Activated naive CD4-positive, alpha-beta T cell treated with Interleukin-2 at 50 U/mL for 16 hours (primary cell): ENCODE data around the gene GPR65.
"Not testable (repeated sequence)": the region's sequence is repeated elsewhere in the genome, so short reads cannot be mapped to it uniquely, and the experiment has no call there.

Experiments
- DNase-seq: peaks from one replicate; pipeline ENCODE4 v3.0.0-alpha.2; 2020

The GPR65 gene

DNA sequence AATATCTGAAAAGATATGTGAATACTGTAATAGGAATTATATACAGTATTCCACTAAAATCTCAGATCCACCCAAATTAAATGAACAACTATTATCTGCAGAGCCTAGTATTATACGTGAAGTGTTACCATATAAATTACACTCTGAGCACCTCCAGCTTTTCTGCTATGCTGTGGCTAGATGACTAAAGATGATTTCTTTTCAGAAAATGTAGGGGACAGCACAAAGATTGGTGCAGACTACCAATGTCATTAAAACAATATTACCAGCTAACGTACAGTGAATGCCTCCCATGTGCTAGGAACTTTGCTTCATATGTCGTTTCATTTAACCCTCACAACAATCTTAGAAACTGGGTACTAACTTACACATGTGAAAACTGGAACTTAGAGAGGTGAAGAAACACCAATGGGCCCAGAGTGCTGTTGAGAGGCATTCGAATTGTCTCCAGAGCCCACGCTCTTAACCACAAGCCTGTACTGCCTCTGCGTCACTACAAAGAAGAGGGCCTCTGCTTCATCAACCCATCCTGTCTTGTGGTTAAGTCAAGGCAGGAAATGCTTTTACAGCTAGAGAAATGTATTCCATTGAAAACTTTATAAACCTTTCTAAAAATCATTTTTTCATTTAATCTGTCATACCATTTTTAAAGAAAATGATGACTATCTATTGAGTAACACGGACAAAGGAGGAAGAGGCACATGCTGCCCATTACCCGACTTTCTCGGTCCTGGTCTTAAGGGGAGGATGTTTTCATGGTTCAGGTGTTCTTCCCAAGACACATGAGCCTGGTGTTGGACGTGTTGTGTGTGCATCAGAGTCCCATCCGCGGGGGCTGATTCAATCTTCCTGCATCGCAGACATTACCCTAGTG, 1.3 kb downstream of the GPR65 start:
- peak; percentile 70 for DNase-seq

GRCh38 chr14:88007608-88008007, 2.7 kb downstream of the GPR65 start:
- no peak for DNase-seq

GRCh38 chr14:88008039-88008742, 3.3 kb downstream of the GPR65 start:
- DNase-seq = no peak

- DNase-seq = no peak
Measured at GRCh38 chr14:88009486-88009885, 4.6 kb downstream of the GPR65 start.

DNA sequence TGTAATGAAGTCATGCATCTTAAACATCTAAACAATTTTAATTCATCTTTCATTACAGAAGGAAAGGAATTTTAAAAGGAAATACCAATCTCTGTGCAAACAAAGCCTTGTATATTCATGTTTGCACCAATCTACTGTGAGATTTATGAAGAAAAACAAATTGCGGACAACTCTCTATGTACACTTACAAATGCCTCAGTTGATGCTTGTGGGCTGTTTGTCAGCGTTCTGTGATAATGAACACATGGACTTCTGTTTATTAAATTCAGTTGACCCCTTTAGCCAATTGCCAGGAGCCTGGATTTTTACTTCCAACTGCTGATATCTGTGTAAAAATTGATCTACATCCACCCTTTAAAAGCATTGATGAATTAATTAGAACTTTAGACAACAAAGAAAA, 5.4 kb downstream of the GPR65 start:
- DNase-seq = no peak

- DNase-seq = no peak
Measured at GRCh38 chr14:88012495-88012894, 7.6 kb downstream of the GPR65 start.

- peak; percentile 49 for DNase-seq
Measured at GRCh38 chr14:88013750-88014349, 8.9 kb downstream of the GPR65 start.

DNA sequence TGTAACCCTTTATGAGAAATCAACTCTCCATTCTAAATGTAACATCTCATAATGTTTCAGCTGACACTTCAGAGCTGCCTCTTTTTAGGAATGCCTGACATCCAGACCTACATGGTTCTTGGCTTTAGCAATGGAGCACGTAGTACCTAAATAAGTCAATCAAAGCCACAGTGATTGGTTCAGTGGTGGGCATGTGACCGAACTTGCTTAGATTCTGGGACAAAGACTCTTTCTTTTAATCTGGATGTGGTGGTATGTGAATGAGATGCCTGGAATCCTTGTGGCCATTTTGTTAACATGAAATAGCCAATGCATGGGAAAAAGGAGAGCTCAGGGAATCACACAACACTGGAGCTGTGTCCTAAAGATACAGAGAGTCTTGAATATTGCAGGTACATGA, 11.8 kb downstream of the GPR65 start:
- no peak for DNase-seq

DNA sequence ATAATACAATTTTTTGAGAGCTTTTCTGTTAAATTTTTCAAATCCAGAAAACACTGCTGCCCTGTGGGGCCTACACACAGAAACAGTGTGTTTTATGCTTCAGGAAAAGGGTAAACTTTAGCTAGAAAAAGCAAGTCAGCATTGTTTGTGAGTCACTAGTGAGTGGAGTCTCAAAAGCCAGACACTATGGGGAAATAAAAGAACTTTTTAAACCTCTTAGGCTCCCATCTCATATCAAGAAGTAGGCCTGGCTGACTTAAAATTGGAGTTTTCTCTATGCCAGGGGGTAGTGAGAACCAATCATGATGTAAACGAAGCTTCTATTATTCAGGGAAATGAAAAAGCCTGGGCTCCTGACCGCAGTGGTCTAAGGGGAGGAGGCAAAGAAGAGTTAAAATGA, 12.6 kb downstream of the GPR65 start:
- DNase-seq = no peak

DNA sequence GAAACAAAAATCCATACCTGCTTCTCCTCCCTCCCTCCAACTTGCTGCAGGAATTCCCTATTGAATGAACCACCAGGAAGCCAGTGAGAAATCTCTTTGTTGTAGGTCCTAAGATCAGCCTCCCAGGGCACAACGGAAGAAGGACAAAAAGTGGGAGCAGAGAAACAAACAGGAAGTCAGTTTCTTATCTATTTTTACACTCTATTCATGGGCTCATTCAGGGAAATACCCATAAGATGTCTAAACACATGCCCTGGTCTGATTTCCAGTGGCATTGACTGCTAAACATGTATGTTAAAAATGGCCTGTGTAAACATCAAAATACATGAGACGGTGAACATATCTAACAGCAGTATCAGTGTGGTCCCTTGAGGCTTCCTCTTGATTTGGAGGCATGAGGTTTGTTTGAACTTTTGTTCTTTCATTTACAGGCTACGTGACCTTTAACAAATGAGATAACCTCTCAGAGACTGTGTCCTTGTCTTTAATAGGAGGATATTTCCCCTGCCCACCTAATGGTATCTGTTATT, 18.8 kb downstream of the GPR65 start:
- DNase-seq = no peak

- not testable (repeated sequence) for DNase-seq
Measured at GRCh38 chr14:88024252-88025086, 19.5 kb downstream of the GPR65 start.

GRCh38 chr14:88025313-88025712, 20.4 kb downstream of the GPR65 start:
- no peak for DNase-seq

DNA sequence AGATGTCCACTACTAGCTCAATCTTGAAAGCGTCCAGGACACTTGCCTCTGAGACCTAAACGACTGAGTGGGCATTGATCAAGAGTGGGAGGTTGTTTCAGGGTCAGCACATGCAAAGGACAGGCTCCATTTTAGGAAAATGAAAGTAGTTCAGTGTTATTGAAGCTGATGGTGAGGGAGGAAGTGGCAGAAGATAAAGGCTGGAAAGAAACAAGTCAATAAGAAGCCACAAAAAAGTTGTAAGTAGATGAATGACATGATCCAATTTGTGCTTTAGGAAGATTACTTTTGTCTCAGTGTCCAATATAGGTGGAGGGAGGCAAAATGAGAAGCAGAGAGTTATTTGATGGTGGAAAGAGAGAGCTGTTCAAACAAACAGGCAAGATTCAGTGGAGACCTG, 22.0 kb downstream of the GPR65 start:
- DNase-seq = no peak

- DNase-seq = no peak
Measured at GRCh38 chr14:88029500-88029899, 24.6 kb downstream of the GPR65 start.

DNA sequence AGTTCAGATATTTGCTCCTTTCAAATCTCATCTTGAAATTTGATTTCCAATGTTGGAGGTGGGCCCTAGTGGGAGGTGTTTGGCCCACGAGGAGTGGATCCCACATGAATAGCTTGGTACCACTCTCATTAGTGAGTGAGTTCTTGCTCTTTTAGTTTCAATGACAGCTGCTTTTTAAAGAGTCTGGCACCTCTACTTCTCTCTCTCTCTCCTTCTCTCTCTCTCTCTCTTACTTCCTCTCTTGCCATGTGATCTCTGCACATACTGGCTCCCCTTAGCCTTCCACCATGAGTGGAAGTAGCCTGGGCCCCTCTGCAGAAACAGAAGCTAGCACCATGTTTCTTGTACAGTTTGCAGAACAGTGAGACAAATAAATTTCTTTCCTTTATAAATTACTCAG, 25.1 kb downstream of the GPR65 start:
- no peak for DNase-seq

DNA sequence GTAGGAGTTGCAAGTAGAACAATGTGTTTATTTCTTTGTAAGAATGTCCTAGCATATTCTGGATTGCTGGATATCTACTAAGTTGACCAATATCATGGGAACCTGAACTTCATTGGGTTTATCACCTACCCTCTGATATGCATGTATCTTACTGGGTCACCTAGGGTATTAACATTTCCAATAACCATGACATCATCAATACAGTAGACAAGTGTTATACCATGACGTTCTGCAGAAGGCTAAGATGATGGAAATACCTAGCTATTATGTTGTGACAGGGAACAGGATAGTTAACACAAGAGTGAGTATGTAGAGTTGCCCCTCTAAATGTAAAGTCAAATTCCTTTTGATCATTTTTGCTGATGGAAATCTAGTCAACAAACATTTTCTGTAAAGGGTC, 26.0 kb downstream of the GPR65 start:
- no peak for DNase-seq

DNA sequence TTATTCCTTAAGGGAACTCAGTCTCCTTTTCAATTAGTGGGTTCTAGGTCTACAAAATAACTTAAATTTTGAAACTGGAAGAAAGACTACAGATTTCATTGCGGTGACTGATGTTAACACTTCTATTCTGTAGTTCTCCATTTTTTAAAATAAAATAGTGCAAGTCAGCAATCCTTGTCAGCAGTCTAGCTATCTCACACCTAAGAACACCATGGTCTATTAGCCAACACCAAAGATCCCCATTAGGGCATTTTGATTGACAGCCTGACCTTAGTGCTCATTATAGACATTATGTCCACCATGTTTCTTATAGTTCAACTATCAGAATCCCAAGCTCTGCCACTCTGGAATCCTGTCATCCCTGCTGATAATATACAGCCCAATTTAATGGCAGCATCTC, 27.4 kb downstream of the GPR65 start:
- no peak for DNase-seq

- DNase-seq = no peak
Measured at GRCh38 chr14:88034076-88034475, 29.1 kb downstream of the GPR65 start.

DNA sequence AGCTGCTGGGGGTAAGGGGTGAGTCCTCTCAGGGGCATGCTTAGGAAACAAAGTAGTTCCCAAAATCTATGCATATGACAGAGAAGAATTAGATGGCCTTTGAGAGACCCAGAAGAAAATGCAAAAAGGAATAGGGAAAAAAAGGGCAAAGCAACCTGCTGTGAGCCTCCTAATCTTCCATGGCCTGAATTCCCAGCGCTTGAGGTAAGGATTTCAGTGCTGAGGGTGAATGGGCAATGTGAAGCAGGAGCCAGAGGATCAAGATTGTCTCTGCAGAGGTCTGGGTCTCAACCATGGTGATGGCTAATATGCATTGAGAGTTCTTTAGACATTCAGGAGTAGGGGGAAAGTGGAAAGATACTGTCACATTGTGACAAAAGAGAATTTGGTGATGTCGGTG, 31.5 kb downstream of the GPR65 start:
- DNase-seq = no peak

DNA sequence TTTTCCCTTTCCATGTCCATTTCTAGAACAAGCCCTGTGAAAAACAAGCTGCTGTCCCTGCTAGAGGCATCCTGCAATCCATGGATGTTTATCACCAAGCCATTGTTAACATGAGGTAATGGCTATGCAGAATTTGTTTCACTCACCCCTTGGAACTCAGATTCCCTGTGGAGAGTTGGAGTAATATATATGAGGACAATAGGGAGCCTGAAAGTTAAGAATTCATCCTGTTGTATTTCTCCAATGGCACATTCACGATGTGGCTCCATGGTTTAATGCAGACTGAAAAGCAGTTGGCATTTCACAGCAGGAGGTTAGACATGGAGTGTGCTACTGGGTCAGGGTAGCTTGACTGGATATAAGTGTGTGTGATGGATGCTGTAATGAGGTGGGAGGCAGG, 32.4 kb downstream of the GPR65 start:
- DNase-seq = no peak

DNA sequence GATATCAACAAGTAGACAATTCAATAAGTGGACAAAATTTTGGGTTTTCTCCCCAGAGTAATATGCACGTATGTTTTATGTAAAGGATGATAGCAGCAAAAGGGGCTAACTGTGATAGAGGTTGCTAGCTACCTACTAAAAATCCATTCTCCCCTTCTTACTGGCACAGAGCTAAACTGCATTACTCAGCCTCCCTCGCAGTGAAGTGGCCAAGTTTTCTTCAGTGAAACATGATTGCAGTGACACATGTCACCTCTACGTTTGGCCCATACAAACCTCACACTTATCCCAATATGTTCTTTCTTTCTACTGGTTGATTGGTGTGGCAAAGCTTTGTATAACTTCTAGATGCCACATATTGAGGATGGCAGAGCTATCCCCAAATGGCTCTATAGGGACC, 34.3 kb downstream of the GPR65 start:
- DNase-seq = no peak

GRCh38 chr14:88040146-88040545, 35.2 kb downstream of the GPR65 start:
- DNase-seq = no peak
